Astrocyte of the hippocampus (primary cell): ENCODE data around the gene FAM53A.
A peak's percentile ranks its signal among the peaks of the same experiment; 100 is the strongest.

Experiments
- DNase-seq: peaks from one replicate; pipeline ENCODE4 v3.0.0; 2011; ENCODE audit warnings: low read depth, low spot score

Gene FAM53A

DNA sequence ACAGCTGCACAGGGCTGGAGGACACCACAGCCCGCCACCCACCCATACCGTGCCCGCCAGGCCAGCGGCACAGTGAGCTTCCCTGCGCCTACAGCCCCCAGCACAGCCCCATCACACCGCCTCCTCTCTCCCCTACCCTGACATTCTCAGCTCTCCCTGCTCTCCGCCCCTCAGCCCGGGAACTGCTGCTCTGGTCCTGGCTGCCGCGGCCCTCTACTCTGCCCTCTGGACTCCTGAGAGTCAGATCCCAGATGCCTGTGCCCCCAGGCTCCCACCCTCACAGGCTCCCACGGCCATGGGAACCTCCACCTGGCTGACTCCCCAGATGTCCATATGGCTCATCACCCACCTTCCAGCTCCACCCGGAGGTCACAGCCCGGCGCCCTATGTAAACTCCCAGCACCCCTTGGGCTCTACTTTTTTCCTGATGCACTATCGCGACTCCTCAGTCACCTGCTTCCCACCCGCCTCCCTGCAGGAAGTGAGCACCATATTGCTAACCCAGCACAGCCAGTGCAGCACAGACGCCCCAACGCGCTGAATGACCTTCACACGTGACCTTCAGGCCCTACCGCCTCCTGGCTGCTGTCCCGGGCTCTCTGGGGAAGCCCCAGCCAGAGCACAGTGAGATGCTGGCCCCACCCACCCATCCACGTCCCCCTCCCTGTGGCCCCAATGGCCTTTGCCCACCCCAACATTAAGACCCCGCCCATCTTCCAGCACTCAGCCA lies 23.0 kb downstream of the FAM53A start:
- no peak for DNase-seq

DNA sequence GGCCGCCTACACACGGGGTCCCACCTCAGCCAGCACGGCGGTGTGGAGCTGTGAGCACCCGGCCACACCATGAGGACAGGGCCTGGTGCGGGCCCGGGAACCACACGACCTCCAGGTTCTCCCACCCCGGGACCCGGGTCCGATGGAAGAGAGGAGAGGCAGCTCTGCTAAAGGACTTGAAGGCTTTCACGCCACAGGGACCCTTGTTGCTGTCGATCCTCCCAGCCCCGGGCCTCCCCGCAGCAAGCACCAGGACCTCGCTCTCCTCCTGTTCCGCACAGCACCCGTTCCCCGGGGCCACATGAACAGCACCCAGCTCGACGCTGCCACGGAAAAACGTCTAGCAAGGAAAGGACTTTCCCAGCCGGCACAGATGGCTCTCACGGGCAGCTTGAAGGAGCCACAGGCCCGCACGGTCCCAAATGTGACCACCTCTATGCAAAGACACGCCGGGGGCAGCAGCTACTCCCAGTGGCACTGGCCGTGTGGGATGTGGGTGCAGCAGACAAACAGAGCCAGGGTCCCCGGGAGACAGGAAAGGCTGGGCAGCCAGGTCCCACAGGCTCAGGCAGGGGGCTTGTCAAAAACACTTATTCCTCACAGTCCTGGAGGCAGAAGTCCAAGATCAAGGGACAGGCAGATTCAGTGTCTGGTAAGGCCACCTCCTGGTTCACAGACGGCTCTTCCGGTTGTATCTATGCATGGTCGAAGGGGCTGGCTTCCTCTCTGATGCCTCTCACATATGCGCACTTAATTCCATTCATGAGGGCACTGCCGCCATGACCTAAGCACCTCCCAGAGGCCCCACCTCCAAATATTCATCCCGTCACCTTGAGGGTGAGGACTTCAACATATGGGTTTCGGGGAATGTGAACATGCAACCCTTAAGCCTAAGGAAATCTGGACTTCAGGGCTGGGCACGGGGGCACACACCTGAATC lies 24.7 kb downstream of the FAM53A start:
- DNase-seq = no peak

GRCh38 chr4:1658581-1658980 lies 25.5 kb downstream of the FAM53A start:
- no peak for DNase-seq

DNA sequence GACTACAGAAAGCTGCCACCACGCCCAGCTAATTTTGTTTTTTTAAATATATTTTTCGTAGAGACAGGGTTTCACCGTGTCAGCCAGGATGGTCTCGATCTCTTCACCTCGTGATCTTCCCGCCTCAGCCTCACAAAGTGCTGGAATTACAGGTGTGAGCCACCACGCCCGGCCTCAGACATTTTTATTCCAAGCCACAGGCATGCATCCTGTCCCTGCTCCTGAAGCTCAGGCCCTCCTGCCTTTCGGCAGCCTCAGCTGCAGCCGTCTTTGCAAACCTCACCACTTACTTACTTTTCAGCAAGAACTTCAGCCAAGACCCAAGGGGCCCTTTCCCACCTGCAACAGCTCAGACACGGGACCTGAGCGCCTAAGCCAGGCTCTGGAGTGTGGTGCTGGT lies 26.0 kb downstream of the FAM53A start:
- no peak for DNase-seq

- DNase-seq = no peak
Measured at GRCh38 chr4:1656986-1657385, 27.1 kb downstream of the FAM53A start.

- no peak for DNase-seq
Measured at GRCh38 chr4:1656132-1656531, 28.0 kb downstream of the FAM53A start.

- no peak for DNase-seq
Measured at GRCh38 chr4:1655676-1656075, 28.4 kb downstream of the FAM53A start.

- DNase-seq = no peak
Measured at GRCh38 chr4:1655081-1655480, 29.0 kb downstream of the FAM53A start.

DNA sequence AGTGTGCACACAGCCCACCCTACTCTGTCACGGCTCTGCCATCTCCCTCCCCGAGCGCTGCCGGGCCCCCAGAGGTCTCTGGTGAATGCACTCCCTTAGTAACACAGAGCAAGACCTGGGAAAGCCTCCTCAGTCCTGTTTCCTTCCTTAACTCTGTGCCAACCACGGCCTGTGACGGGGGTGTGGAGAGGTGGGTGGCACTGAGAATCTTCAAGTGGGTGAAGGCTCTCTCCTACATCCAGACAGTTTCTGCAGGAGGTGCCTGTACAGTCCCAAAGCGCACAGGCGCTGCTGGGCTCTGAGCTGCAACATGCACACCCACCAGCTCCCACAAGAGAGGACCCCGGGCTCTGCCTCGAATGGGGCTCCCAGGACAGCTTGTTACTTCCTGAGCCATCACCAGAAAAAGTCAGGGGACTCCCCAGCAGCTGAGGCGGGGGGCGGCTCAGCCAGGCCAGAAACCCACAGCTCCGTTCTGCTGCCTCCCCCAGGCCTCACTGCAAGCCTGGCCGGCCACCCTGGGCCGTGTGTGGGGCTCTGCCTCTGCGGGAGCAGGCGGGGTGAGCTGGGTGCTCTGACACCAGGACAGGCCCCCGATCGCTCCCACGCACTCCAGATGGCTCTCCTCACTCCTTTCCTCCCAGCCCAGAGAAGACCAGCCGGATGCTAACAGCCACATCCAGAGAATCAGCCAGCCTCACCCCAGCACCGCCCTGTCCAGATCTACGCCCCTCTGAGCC lies 29.7 kb downstream of the FAM53A start:
- no peak for DNase-seq

GRCh38 chr4:1653776-1654175 lies 30.3 kb downstream of the FAM53A start:
- no peak for DNase-seq

DNA sequence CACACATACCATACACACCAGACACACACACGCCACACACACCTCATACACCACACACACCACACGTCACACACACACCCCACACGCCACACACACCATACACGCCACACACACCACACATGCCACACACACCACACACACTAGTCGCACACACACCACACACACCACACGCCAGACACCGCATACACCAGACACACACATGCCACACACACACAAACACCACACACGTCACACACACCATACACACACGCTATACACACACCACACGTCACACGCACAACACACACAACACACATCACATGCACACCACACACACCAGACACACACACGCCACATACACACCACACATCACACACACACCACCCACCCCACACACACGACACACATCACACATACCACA lies 32.0 kb downstream of the FAM53A start:
- no peak for DNase-seq

DNA sequence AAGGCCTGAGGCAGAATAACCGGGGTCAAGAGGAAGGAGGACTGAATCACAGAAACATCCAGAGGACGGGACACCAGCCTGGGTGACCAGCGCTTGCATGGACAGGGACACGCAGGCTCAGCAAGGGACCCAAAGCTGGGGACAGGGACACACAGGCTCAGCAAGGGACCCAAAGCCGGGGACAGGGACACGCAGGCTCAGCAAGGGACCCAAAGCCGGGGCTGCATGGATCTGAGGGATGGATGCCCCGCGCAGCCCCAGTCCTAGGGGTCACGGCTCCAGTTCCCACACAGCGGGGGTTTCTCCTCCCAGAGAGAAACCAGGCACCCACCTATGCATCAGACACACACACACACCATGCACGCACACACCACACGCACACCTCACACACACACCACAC lies 32.5 kb downstream of the FAM53A start:
- DNase-seq = no peak

- no peak for DNase-seq
Measured at GRCh38 chr4:1648962-1649361, 35.2 kb downstream of the FAM53A start.

- no peak for DNase-seq
Measured at GRCh38 chr4:1647432-1647831, 36.7 kb downstream of the FAM53A start.

DNA sequence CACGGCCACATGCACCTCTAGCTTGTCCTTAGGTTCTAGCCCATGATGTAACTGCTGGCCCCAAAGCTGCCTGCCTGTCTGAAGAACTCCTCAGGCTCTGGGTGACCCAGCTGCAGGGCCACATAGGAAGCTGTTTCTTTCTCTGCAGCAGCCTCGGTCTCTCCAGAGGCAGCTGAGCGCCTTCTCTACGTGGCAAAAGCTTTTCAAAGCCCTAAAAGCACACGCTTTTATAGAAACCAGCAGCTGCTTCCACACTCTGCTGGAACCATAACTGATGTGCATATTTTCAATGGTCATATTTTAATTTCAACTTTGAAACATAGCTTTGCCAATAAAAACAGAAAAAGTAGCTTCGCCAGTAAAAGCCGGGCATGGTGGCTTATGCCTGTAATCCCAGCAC lies 37.4 kb downstream of the FAM53A start:
- DNase-seq = no peak

GRCh38 chr4:1644891-1645657 lies 39.0 kb downstream of the FAM53A start:
- peak; percentile 75 for DNase-seq

GRCh38 chr4:1643971-1644735 lies 40.0 kb downstream of the FAM53A start:
- DNase-seq = no peak

- no peak for DNase-seq
Measured at GRCh38 chr4:1642196-1642951, 41.7 kb downstream of the FAM53A start.

GRCh38 chr4:1641671-1642070 lies 42.4 kb downstream of the FAM53A start:
- no peak for DNase-seq
